Measurements from ENCODE around the gene TSPEAR.

TSPEAR gene

DNA sequence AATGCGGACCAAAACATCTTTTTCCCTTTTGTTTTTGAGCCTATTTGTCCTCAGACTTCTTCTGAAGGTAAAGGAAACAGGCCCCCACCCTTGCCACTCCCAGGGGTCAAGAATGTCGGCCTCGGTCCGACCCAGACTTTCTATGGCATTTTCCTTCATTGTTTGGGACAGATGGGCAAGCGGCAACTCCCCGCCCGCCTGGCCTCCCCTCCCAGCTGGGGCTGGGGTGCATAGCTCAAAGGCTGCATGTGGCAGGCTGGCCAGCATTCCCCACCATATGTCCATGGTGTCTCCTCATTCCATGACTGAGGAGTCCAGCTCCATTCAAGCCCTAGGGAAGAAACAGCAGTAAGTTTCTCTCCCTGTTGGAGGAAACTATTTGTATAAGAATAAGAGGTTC is 29.4 kb upstream of the TSPEAR start:
- no peak for DNase-seq

DNA sequence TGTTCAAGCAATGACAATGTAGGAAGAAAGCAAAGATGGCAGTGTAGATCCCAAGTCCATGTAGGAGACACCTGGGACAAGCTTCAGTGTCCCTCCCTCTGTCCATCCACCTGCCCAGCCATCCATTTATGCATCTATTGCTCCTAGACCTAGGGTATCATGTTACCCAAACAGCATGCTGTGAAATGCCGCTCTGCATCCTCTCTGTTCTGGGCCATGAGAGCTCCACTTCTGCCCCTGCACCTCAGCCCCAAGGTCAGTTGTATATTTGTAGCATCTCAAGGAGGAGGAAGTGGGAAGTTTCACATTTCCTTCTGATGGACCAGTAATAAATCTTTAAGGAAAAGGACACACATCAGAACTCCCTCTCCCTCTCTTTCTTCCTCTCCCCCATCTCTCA is 27.9 kb upstream of the TSPEAR start:
- no peak for DNase-seq

GRCh38 chr21:44738621-44739020 is 27.2 kb upstream of the TSPEAR start:
- DNase-seq, result no peak

DNA sequence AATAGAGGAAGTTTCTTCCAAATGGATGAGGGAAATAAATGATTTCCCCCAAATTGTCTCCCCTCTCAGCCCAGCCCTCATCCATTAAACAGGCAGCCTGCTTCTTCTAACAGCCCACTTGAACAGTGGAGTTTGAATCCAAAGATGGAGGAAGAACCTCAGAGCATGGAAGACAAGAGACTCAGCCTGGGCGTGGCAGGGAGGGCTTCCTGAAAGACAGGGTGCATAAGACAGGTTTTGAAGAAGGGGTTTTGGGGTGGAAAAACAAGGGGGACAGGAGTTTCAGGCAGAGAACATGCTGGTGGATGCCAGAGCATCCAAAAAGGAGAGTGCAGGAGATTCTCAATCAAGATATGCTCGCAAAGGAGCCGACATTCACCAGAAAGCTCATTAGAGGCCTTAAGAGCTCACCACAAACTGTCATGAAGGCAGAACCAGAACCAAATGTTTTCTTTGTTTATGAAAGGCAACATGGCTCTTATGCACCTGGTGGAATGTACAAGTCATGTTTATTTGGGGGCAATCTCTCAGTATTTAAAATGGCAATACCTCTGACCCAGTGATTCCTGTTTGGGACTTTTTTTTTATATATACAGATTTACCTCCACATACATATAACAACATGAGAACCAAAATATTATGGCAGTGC is 26.5 kb upstream of the TSPEAR start:
- no peak for DNase-seq

- no peak for DNase-seq
Measured at GRCh38 chr21:44736291-44737004, 25.1 kb upstream of the TSPEAR start.

GRCh38 chr21:44735821-44736220 is 24.4 kb upstream of the TSPEAR start:
- DNase-seq, result no peak

DNA sequence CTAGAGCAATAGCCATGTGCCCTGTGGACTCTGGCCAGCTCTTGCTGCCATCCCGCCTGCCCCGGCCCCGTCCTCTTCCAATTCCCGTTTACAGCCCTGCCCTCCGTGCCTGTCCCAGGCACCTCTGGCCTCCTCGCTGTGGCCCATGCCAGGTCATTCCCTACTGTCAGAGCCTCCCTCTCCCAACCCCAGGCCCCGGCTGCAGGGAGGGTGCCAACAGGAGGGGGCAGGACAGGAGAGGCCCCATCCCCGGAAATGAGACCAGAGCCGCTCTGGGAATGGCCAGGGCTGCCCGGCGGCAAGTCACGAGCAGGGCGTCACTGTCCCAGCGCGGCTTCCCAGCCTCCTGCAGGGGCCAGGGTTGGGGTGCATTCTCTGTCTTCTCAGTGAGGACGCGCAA is 23.5 kb upstream of the TSPEAR start:
- no peak for DNase-seq

DNA sequence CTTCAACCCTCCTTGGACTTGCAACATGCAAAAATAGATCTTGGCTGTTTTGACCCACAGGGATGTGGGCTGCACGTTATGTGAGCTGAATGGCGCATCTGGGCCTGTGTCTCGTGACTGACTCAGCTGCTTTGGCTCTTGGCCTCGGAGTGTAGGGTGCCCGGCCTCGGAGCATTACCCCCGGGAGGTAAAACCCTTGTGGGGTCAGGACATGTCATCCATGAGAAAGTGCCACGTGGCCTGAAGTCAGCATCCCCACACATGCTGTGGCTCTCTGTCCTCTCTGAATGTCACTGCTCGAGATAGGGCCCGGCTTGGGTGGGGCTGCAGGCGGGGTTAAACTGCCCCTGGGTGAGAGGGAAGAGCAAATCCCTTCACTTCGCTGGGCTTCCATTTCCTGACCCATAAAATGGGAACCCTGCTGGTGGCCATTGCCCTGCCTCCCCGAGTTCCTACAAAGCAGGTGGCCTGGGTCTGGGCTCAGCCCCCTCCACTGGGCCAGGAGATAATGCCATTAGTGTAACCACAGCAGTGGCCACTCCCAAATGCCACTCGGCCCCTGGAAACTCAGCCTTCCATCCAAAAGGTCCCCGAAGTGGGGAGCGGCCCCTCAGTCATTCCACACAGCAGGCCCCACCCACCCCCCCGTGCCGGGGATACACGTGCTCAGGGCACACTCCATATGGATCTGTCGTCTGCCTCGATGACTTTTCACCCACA is 22.8 kb upstream of the TSPEAR start:
- no peak for DNase-seq

- DNase-seq, result no peak
Measured at GRCh38 chr21:44732956-44733355, 21.6 kb upstream of the TSPEAR start.

GRCh38 chr21:44732263-44732662 is 20.9 kb upstream of the TSPEAR start:
- DNase-seq, result no peak

DNA sequence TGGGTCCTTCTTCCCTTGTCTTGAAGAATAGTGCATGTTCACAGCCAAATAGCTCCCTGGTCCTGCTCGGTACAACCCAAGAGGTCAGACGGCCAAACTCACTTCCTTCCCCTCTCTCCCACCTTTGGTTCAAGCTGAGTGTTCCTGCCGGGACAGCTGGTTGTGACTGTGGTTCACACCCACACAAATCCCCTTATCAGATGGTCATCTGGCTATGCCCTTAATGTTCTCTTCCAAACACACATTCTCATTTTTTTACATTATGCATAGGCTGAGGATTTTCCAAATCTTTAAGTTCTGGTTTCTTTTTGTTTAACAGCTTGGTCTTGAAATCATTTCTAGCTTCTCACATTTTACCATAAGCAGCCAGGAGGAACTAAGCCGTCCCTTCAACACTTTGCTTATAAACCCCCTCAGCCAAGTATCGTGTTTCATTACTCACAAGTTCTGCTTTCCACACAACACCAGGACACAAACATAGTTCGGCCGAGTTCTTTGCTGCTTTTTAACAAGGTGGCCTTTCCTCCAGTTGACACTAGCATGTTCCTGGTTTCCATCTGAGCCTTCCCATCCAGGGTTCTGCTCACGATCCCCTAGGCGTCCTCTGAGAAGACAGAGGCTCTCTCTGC is 19.7 kb upstream of the TSPEAR start:
- DNase-seq, result no peak

DNA sequence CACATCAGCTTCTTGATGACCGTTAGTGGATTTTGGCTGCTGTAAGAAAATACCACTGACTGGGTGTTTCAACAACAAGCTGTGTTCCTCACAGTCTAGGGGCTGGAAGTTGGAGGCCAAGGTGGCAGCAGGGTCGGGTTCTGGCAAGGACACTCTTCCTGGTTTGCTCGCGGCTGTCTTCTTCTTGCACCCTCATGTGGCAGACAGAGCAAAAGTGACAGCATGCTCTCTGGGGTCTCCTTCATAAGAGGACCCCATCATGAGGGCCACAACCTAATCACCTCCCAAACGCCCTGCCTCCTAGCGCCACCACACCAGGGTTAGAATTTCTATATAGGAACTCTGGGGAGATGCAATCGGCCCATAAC is 18.6 kb upstream of the TSPEAR start:
- DNase-seq, result no peak

DNA sequence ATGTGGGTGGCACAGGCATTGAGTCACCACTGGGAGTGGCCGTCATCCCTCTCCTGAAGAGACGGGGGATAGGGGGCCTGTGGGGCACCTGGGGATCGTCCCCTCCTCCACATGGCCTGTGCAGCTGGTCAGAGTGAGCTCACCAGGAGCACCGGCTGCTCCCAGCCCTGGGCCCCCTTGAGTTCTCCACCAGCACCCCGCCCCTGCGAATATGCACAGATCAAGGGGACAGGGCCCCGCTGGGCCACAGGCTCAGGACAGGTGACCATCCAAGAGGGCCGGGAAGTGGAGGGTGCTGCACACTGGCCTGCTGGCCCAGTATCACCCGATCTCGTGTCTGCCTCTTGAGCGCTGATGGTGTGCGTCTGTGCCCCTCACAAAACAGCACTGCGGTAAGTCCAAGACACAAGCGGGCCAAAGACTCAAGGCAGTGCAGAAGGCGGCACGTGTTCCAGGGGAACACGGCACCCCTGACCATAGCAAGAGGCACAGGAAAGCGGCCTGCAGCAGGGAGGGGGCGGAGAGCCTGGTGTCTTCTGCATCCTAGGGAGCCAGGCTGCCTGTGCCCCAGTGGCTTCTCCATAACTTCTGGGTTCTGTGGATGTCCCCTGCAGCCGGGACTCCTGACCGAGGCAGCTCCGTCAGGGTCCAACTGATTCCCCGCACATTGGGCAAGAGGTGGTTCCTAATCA is 18.1 kb upstream of the TSPEAR start:
- no peak for DNase-seq

DNA sequence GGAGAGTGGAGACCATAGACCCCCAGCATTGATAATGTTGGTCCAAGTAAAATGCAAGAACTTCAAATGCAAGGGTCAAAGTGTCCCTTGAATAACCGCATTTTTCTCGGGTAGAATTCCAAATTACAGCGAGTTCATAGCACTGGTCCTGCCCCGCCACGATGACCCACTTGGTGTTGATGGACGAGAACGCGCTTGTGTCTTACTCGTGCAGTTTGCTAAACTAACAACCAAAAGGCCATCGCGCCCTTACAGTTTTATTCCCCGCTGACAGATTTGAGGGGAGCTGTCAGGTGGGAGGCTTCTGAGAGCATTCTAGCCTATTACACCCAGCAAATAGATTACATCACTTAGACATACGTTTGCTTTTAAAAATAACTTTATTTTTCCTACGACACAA is 17.3 kb upstream of the TSPEAR start:
- no peak for DNase-seq

DNA sequence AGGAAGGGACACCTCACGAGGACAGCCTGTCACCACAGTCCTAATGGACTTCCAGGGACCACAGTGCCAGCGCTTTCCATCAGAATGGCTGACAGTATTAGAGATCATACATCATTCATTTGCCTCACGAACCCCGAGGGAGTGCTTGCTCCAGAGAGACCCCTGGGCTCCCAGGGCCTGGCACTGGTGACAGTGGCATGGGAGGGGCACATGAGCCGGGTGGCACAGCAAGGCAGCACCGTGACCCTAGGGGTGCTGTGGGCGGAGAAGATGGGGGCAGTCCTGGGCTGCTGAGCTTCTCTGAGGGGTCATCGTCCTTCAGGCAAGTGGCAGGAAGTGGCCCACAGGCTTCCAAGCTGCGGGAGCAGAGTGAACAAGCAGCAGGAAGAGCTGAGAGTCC is 16.4 kb upstream of the TSPEAR start:
- no peak for DNase-seq

GRCh38 chr21:44727321-44727720 is 15.9 kb upstream of the TSPEAR start:
- no peak for DNase-seq

- no peak for DNase-seq
Measured at GRCh38 chr21:44726826-44727225, 15.5 kb upstream of the TSPEAR start.

DNA sequence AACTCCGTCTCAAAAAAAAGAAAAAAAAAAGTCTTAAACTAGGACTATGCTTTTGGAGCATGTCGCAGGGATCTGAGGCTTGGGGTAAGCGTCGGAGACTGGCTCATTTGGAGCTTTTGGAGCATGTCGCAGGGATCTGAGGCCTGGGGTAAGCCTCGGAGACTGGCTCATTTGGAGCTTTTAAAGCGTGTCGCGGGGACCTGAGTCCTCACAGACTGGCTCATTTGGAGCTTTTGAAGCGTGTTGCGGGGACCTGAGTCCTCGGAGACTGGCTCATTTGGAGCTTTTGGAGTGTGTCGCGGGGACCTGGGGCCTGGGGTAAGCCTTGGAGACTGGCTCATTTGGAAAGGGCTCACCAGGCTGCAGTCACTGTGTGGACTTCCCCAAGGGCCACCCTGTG is 13.6 kb upstream of the TSPEAR start:
- DNase-seq, result no peak

- DNase-seq, result no peak
Measured at GRCh38 chr21:44724196-44724595, 12.8 kb upstream of the TSPEAR start.

GRCh38 chr21:44723177-44724131 is 12.1 kb upstream of the TSPEAR start:
- no peak for DNase-seq

GRCh38 chr21:44722731-44723130 is 11.4 kb upstream of the TSPEAR start:
- DNase-seq, result no peak

- no peak for DNase-seq
Measured at GRCh38 chr21:44720170-44720569, 8.8 kb upstream of the TSPEAR start.
